Activated CD8-positive, alpha-beta memory T cell treated with anti-CD3 and anti-CD28 coated beads for 48 hours (primary cell): ENCODE measurements around the gene ISYNA1.

ENCODE experiments used
- DNase-seq, 3 experiments: peaks; one replicate each; pipeline ENCODE4 v3.0.0-alpha.2; 2020; ENCODE audit warnings: low read depth in 2 of 3, low spot score in 2 of 3

Gene ISYNA1

DNA sequence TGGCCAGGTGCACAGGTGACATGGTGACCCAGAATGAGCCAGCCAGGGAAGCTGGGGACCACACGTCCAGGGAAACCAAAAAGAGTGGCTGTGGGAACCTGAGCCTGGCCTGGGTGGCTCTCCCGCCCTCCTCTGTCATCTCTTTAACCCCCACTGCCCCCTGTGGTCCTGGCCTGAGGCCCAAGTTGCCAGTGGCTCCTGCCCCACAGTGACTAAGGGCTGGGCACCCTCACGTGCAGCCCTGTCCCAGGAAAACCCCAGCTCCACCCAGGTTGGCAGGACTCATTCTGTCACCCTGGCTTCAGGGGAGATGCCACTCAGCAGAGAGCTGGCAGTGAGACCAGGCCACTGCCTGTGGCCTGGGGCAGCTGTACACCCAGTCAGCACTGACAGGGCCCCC is 30.6 kb upstream of the ISYNA1 start:
- no peak for DNase-seq

DNA sequence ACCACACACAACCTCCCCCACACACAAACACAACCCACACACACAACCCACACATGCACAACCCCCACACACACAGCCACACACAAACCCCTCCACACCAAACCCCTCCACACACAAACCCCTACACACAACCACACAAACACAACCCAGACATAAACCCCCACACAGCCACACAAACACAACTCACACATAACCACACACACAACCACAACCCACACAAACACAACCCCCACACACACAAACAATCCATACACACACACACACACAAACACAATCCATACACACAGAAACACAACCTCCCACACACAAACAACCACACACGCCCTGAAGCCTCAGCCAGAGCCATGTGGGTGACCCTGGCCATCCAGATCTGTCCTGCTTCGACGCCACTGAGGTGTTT is 30.0 kb upstream of the ISYNA1 start:
- DNase-seq, result no peak

DNA sequence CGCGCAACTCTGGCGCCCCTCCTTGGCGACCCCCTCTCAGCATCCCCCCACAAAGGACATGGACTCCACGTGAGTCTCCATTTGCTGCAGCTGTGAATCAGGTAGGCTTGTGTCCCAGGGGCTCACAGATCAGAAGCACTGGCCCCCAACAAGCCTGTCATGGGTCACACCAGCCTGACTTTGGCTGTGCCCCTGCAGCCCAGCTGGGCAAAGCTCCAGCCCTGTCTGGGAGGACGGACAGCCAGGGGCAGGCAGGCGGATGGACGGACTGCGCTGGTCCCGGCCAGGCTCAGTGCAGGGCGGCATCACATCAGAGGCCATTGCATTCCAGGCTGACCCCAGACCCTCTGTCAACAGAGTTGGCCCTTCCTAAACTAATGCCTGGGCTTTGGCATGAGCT is 28.4 kb upstream of the ISYNA1 start:
- DNase-seq, result no peak

DNA sequence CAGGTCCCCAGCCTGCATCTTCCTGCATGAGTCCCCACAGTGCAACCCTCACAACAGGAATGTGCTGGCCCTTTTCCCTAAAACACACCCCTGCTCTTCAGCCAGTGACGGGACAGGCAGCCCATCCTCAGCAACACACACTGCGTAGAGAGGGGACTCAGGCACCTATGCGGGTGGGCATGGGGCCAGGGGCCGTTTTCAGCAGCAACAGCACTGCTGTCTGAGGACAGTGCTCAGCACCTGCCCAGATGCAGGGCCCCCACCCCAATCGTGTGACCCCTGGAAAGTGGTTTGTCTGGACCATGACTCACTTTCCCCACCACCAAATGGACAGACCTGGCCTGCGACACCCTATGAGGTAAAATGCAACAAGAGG is 28.0 kb upstream of the ISYNA1 start:
- no peak for DNase-seq

DNA sequence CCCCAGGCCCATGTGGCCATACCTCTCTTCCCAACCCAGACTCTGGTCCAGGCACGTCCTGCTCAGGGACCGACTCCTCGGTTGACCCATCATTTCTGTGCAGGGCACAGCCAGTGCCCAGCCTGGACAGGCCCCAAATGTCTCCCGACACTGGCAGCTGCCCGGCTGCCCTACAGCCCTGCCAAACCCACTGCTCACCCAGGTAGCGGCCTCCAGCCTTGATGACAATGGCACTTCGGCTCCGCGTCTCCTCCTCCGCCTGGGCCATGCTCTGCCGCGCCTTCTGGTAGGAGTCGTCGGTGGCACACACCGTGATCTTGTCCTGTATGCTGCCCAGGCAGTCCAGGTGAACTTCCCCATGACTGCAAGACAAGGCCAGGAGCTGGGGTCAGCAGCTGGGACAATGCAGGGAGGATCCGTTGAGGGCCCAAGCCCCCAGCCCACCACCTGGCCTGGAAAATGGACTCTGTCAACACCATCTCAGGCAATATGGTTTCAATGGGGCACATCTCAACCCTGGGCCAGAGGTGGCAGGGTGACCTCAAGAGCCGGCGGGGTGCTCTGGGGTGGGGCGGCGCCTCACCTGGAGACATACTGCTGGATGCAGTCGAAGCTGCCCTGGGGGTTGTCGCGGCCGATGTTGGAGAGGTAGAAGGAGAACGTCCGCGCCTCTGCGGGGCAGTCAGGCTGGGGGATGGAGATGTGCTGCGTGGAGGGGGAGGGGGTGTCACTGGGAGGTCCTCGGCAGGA is 27.5 kb upstream of the ISYNA1 start:
- no peak for DNase-seq

DNA sequence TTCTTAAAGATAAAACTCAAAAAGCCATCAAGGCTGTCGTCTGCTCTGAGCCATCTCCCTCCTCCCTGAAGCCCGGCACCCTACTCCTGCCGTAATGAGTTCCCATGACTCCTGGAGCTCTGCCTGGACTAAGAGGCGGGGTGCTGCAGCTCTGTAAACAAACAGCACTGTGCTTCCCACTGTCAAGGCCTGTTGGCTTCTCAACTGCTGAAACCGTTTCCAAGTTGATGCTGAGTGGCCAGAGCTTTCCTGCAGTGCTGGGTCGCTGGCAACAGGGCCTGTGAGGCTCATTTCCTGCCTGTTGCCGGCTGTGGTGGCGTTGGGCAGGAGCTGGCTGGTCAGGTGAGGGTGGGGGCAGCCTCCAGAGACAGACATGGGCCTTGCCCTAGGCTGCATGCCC is 26.7 kb upstream of the ISYNA1 start:
- DNase-seq, result no peak

DNA sequence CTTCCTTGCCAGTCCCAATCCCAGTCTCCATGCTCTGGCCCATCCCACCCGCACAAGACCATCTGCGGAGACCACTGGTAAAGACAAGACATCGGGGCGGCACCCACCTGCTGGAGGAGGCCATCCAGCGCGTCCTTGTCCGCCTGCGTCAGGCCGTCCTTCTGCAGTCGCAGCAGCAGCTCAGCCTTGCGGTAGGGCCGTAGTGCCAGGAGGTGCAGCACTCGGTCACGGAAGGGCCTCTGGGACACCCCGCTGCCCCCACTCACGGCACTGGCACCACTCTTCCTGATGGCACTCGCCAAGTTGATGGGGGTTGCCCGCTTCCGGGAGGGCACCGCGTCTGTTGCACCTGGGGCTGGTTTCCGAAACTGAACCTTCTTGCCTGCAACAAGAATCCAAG is 23.5 kb upstream of the ISYNA1 start:
- DNase-seq, result no peak

DNA sequence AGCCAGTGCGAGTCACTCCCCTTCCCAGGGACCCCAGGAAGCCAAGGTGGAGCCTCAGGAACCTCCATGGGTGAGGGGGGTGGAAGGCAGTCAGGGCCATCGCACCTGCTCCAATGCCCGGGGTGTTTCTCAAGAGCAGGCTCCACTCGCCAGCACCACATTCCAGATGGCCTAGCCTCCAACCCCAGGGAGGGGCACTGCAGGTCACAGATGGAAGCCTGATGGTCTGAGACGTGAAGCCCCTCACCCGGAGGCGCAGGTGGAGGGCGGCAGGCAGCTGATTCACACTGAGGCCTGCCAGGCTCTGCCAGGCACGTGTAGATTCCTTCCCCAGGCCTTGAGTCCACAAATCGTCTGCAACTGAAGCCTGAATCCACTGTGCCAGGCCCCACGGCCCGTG is 23.0 kb upstream of the ISYNA1 start:
- DNase-seq, result no peak

DNA sequence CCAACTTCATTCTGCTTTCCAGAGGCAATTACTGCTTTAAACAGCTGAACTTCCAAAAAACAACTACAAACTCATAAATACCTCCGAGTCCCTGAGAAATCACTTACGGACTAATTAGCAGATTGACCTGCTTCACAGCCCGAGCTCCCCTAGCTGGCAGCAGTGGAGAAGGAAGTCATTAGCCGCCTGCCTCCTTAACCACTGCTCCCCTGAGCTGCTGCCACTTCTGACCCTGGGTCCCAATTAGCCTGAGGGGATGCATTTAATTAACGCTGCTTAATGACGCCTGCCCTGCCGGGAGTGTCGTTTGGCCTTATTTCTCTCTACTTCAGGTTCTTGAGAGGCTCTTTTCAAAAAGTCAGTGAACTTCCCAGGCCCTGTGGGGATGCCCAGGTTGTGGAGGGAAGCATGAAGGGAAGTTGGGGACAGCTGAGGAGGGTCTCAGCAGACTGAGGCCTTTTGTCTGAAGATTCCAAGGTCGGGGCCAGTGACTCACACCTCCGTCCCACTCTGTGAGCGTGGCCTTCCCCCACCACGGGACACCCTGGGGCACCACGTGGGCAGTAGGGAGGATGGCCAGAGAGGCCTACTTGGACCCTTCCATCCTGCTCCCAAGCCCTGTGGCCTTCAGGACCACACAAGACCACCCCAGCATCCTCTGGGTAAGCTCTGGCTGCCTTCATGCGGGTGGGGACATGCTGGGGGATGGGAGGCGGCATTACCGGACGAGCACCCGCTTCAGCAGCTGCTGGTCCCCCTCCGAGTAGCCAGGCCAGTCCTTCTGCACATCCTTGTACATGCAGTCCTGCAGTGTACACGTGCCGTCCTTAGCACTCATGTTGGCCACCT is 19.8 kb upstream of the ISYNA1 start:
- no peak for DNase-seq

DNA sequence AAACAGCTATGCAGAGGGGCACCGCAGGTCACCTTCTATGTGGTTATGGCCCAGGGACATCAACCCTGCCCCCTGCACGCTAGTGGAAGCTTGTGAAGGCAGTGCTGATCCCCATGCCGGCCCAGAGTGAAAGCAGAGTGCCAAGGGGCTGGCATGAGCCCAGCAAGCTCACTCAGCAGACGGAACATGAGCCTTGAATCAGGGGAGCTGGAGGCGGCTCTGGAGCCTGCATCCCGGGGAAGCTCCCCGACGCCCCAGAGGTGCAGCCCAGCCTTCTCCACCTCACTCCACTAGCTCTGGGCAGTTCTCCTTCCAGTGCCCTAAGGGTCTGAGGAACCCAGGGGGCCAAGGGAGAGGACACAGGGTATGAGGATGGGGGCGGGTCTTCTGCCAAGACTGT is 19.0 kb upstream of the ISYNA1 start:
- no peak for DNase-seq

DNA sequence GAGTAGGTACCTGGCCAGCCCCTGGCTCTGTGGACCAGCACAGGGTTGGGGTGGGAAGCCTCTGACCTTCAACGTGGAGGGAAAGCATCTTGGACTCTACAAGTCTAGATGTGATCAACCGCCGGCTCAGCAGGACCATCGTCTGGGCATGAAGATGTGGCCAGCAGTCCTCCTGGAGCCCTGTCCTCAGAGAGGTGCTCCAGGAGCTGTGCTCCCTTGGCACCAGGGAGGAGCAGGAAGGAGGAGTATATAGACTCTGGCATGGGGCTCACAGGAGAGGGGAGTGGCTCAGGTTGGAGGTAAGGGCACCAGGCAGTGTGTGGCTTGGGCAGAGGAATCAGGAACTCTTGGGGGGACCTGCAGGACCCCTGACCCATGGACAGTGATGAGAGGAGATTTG is 18.3 kb upstream of the ISYNA1 start:
- DNase-seq, result no peak

DNA sequence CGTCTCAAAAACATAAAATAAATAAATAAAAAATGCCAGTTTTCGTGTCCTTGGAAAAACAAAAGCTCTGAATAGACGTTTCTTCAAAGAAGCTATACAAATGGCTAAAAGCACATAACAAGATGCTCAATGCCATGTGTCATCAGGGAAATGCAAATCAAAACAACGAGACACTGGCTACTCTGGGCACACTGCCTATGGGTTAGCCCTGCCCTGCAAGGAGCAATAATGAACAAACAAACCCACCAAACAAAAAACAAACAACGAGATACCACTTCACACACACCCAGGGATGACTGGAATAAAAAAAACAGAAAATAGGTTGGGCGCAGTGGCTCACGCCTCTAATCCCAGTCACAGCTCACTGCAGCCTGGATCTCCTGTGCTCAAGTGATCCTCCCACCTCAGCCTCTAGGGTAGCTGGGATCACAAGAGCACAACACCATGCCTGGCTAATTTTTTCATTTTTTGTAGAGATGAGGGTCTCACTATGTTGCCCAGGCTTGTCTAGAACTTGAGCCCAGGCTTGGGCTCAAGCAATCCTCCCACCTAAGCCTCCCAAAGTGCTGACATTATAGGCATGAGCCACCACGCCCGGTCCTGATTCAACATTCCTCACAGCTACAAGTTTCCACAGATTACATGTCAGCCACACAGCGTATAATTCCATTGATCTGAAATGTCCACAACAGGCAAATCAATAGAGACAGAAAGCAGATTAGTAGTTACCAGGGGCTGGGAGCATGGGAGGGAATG is 15.5 kb upstream of the ISYNA1 start:
- DNase-seq, result no peak

DNA sequence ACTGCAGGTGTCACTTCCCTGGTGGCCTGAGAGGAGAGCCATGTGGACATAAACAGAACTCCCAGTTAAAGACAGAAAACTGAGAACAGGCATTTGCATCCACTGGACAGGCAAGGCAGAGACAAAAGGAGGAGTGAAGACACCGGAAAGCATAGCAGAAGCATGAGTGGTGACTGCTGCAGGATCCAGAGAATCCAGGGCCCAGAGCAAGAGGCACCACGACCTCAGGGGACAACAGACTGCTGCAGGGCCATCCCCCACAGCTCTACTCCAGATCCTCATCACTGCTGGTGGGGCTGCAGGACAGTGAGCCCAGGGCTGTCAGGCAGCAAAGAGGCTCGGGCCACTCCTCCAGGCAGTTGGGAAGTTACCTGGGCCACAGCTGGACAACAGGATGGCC is 14.5 kb upstream of the ISYNA1 start:
- no peak for DNase-seq

DNA sequence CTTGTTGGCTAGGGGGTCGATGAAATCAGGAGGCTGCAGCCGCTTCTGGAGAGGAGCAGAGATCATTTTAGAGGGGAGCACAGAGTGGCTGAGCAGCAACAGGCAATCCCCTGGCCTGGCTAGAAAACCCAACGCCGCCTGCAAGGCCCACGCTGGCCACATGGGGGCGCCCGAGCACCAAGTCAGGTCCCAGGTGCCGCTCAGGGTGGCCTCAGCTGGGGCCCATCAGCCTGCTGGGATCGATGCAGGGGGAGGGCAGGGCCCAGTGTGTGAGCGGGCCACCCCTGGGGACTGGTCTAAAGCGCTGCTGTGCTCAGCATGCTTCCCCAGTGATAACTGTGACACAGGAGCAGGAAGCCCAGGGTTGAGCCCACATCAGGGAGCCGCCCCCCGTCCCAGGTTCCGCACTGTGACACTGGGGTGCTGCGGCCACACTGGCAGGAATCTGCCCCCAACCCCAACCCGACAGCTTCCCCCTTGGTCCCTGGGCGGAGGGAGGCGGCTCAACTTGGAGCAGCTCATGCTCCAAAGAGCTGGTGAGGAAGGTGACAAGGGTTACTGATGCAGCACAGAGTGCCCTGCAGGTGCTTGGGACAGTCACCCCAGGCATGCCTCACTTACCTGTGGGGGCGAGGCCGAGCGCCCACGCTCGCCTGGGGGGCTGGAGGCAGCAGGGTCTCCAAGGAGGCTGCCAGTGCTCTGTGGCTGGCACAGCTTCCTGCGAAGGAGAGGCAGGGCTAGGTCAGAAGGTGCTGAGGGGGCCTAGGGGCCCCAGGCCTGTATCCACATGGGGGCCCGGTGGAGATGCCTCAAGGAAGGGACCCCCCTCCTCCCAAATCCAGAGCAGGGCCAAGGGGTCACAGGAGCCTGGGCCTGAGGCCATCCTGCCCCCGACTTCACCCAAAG is 13.3 kb upstream of the ISYNA1 start:
- DNase-seq, result peak; percentile 68 to 97 (median 97)

DNA sequence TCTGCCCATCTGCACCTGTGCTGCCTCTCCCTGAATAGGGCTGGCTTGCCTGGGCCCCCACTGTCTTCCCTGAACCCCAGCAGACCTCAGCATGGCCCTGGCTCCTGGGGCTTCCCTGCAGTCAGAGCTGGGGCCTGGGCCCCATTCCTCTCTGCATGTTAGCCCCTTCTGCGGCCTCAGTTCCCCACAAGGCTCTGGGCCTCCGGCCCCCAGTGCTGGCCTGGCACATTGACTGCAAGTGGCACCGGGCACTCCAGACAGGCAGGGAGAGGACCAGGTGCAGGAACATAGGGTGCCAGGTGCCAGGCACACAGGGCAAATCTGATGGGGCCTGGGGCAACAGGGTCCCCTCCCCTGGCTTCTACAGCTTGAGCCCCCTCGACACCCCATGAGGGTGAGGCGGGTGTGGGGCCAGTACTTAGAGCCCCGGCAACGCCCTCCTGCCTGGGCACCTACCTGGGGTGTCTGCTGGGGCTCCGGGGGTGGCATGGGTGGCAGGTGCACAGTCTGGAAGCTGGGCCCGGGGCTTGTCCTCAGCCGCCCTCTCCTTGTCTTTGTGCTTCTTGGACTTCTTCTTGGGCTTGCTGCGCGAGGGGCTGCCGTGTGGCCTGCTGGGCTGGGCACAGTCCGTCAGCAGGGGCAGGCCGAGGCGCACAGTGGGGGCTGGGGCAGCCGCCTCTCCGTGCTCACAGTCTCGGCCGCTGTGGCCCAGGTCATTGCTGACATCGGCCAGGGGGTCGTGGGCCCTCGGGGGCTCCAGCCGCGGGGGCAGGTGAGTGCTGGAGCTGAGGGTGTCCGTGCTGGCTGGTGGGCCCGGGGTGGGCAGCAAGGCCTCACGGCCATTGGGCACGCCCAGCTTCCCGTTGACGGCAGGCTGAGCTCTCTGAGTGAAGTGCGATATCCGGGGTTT is 12.3 kb upstream of the ISYNA1 start:
- no peak for DNase-seq

DNA sequence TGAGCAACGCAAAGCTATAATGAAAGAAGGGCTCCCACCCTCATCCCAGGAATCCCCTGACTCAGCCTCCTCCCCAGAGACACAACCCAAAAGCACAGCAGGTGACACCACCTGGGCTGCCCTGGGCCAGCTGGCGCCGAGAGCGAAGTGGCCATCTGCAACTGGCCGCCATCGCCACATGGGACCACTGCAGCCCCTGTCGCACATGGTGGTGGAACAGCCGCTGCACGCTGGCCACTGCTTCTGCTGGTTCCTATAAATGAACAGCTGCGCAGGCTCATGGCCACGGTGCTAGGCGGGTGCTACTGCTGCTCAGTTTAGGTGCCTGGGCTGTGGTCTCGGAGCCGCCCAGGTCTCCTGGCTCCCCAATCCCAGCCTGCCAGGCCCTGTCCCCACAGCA is 11.6 kb upstream of the ISYNA1 start:
- no peak for DNase-seq

DNA sequence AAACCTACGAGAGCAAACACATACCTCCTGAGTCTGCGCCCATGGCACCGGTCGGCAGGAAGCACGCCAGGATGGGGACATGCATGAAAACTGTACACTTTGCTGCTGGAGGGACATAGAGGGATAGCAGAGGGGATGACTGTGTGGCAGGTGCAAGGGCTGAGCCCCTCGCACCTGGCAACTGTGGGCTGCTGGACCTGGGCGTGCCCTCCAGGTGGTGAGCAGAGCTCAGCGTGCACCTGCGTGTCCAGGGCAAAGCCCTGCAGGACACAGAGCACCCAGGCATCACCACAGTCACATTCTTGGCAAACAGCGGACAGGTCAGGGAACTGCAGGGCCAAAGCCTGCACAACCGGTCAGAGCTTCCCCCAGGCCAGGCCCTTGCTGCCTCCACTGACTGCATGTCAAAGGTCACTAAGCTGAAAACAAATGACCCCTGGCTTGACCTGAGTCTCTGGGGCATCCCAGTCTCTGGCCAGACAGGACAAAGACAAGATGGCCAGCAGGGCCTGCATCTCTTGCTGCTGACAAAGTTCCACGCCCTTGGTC is 9.0 kb upstream of the ISYNA1 start:
- no peak for DNase-seq

DNA sequence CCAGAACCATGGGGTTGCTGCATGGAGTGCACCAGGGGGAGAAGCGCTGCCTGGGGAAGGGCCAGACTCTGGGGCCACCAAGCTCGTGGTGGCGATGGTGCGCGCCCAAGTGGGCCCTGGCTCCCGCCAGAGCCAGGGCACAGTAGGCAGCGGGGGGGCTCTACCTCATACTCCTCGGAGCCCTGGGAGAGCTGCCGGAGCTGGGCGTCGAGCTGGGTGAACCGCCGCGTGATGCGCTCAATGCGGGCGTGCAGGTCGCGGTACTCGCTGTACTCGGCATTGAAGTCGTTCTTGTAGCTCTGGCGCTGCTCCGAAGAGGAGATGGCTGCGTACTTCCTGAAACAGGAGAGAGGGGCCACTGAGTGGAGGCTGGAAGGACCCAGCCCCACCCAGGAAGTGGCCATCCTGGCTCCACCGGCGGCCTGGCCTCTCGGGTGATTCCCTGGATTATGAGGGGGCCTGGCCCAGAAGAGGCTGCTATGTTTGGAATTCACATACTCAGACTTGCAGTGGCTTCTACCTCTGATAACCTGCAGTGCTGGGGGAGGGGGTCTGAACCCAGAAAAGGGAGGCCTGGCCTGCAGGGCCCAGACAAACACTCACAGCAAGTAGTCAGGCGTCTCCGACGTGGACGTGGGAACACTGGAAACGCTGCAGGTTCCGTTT is 8.3 kb upstream of the ISYNA1 start:
- no peak for DNase-seq
